ENCODE data around the gene SFXN5. TPM values are rescaled to one million over a fixed set of nuclear protein-coding genes. Genes with fewer than 3 reads are reported as not detected.

Gene SFXN5
- total RNA-seq, 1 experiment from 2014 or later, result 6.0 TPM

GRCh38 chr2:72972352-72973136, 99.0 kb downstream of the SFXN5 start:
- ChIA-PET POLR2A (interaction anchor here (0.6 to 0.7 kb wide), 2 partner anchors 78 to 86 kb away, joined by 3 read pairs; partner anchors contain the start of gene SPR), CTCF (interaction anchor here (0.6 to 5.4 kb wide), 12 partner anchors 12 to 224 kb away, joined by 3 to 90 read pairs (median 6); partner anchors contain the start of gene SPR)
- no peak for DNase-seq (ENCODE audit: unreplicated experiment)
- Mint-ChIP-seq H3K27ac (ENCODE audit: low read depth, unreplicated experiment) (no peak overlapping the region), H3K27me3 (ENCODE audit: insufficient read depth, unreplicated experiment) (no peaks in the 10 kb centered on the region), H3K4me1 (ENCODE audit: insufficient read depth, unreplicated experiment) (no peaks in the 10 kb centered on the region), H3K9me3 (ENCODE audit: unreplicated experiment) (no peaks in the 10 kb centered on the region), H3K4me3 (ENCODE audit: unreplicated experiment) (no peak overlapping the region), H3K36me3 (ENCODE audit: insufficient read depth, unreplicated experiment) (peaks cover 12% of the 10 kb centered on the region)
- no TSS peak for BruUV-seq (replicated peaks)
- intact Hi-C loops (cut with micrococcal nuclease), result loop anchor here (1.0 kb wide), 1 partner anchor 80 kb away; no protein-coding TSS in a partner anchor
- no peak for TF ChIP-seq CTCF (IDR thresholded peaks at IDR 0.05; ENCODE audit: unreplicated experiment)

GRCh38 chr2:72971036-72971435, 100.5 kb downstream of the SFXN5 start:
- TF ChIP-seq CTCF (IDR thresholded peaks at IDR 0.05; ENCODE audit: unreplicated experiment), result no peak
- intact Hi-C loops (cut with micrococcal nuclease), result no loop called here
- no TSS peak for BruUV-seq (replicated peaks)
- POLR2A ChIA-PET, result no interaction called here
- Mint-ChIP-seq H3K4me1 (ENCODE audit: insufficient read depth, unreplicated experiment) (no peaks in the 10 kb centered on the region), H3K9me3 (ENCODE audit: unreplicated experiment) (no peaks in the 10 kb centered on the region), H3K27me3 (ENCODE audit: insufficient read depth, unreplicated experiment) (no peaks in the 10 kb centered on the region), H3K4me3 (ENCODE audit: unreplicated experiment) (no peak overlapping the region), H3K36me3 (ENCODE audit: insufficient read depth, unreplicated experiment) (peaks cover 12% of the 10 kb centered on the region), H3K27ac (ENCODE audit: low read depth, unreplicated experiment) (no peak overlapping the region)
- CTCF ChIA-PET, result interaction anchor here (0.7 to 2.6 kb wide), 2 partner anchors 78 to 1169 kb away, joined by 3 to 14 read pairs; no protein-coding TSS in a partner anchor
- no peak for DNase-seq (ENCODE audit: unreplicated experiment)

- ChIA-PET POLR2A (no interaction called here), CTCF (interaction anchor here (0.5 to 2.6 kb wide), 6 partner anchors 9 to 1624 kb away, joined by 3 to 14 read pairs (median 4); no protein-coding TSS in a partner anchor)
- Mint-ChIP-seq H3K4me1 (ENCODE audit: insufficient read depth, unreplicated experiment) (no peaks in the 10 kb centered on the region), H3K9me3 (ENCODE audit: unreplicated experiment) (no peaks in the 10 kb centered on the region), H3K27me3 (ENCODE audit: insufficient read depth, unreplicated experiment) (no peaks in the 10 kb centered on the region), H3K4me3 (ENCODE audit: unreplicated experiment) (no peak overlapping the region), H3K36me3 (ENCODE audit: insufficient read depth, unreplicated experiment) (peaks cover 12% of the 10 kb centered on the region), H3K27ac (ENCODE audit: low read depth, unreplicated experiment) (no peak overlapping the region)
- DNase-seq (ENCODE audit: unreplicated experiment), result no peak
- TF ChIP-seq CTCF (IDR thresholded peaks at IDR 0.05; ENCODE audit: unreplicated experiment), result no peak
- BruUV-seq (replicated peaks), result no TSS peak
- intact Hi-C loops (cut with micrococcal nuclease), result no loop called here
Measured at GRCh38 chr2:72969706-72970105, 101.8 kb downstream of the SFXN5 start.

- Mint-ChIP-seq H3K4me1 (ENCODE audit: insufficient read depth, unreplicated experiment) (no peaks in the 10 kb centered on the region), H3K4me3 (ENCODE audit: unreplicated experiment) (no peak overlapping the region), H3K9me3 (ENCODE audit: unreplicated experiment) (no peaks in the 10 kb centered on the region), H3K36me3 (ENCODE audit: insufficient read depth, unreplicated experiment) (peaks cover 5% of the 10 kb centered on the region), H3K27ac (ENCODE audit: low read depth, unreplicated experiment) (no peak overlapping the region), H3K27me3 (ENCODE audit: insufficient read depth, unreplicated experiment) (no peaks in the 10 kb centered on the region)
- no TSS peak for BruUV-seq (replicated peaks)
- ChIA-PET CTCF (interaction anchor here (0.7 to 1.0 kb wide), 2 partner anchors 75 to 94 kb away, joined by 3 to 4 read pairs; no protein-coding TSS in a partner anchor), POLR2A (no interaction called here)
- intact Hi-C loops (cut with micrococcal nuclease), result no loop called here
- TF ChIP-seq CTCF (IDR thresholded peaks at IDR 0.05; ENCODE audit: unreplicated experiment), result no peak
- no peak for DNase-seq (ENCODE audit: unreplicated experiment)
Measured at GRCh38 chr2:72968286-72968685, 103.2 kb downstream of the SFXN5 start.

Data from MCF 10A (cell line).